Measurements from ENCODE around the gene TEX36.

DNA sequence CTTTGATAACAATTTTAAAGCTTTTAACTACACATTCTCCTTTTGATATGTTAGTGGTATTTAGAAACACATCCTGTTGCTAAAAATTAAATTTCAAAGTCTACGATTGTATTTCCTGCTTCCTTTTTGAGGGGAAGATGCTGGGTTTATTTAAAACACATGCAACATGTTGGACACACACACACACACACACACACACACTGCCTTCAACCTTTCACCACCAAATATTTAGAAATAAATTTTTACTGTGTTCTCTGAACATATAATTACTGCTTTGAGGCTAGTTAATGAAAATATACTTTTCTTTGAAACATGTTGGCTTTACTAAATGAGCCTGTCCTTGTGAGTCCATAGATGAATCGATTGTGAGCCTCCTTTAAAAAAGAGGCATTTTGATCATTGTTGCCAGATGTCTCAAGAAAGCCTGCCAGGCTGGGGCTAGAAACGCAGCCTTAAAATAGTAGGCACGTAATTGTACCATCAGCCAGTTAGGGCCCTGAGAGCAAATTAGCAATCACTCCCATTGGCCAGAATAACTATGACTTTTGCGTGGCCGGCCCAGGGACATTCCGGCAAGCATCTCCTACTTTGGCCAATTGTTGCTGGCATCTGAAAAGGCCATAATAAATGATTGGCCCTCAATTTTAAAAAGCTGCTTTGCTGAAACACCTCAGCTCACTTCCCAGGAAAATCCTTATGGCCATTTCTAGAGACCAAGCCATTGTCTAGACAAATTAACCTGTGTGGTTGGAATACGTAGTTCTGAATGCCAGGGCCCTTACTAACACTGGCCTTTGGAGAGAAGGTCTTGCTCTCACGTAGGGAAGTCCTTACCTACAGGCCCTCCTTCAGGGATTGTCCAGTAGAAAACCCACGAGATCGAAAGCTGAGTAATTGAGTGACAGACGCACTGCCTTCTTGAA is 9.9 kb upstream of the TEX36 start:
- TF ChIP-seq, protein P1, sequence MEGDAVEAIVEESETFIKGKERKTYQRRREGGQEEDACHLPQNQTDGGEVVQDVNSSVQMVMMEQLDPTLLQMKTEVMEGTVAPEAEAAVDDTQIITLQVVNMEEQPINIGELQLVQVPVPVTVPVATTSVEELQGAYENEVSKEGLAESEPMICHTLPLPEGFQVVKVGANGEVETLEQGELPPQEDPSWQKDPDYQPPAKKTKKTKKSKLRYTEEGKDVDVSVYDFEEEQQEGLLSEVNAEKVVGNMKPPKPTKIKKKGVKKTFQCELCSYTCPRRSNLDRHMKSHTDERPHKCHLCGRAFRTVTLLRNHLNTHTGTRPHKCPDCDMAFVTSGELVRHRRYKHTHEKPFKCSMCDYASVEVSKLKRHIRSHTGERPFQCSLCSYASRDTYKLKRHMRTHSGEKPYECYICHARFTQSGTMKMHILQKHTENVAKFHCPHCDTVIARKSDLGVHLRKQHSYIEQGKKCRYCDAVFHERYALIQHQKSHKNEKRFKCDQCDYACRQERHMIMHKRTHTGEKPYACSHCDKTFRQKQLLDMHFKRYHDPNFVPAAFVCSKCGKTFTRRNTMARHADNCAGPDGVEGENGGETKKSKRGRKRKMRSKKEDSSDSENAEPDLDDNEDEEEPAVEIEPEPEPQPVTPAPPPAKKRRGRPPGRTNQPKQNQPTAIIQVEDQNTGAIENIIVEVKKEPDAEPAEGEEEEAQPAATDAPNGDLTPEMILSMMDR (IDR thresholded peaks at IDR 0.05), result no peak
- no peak for TF ChIP-seq POLR2A (IDR thresholded peaks at IDR 0.05)
